K562 (cell line): ENCODE measurements around the gene HAL. TPM values are rescaled to one million over a fixed set of nuclear protein-coding genes. Genes with fewer than 3 reads are reported as not detected.

Source experiments
- CBX5 ChIP-seq: IDR thresholded peaks from 2 replicates; pipeline ENCODE4 v1.6.1; 2014; ENCODE audit warnings: low read depth, borderline replicate concordance
- ESRRA ChIP-seq: fragments of 450-650 bp; IDR thresholded peaks from 2 replicates; pipeline ENCODE4 v1.6.1; 2014; ENCODE audit warnings: low read depth, mild to moderate bottlenecking, moderate library complexity, borderline replicate concordance
- KLF1 ChIP-seq: fragments of 450-650 bp; IDR thresholded peaks from 2 replicates; pipeline ENCODE4 v1.6.1; 2016; ENCODE audit warnings: missing genetic modification characterization, missing compliant biosample characterization
- NCOA4 ChIP-seq: fragments of 450-650 bp; IDR thresholded peaks from 2 replicates; pipeline ENCODE4 v1.6.1; 2018; ENCODE audit warnings: mild to moderate bottlenecking; ENCODE audit not compliant: partially characterized antibody
- PHB2 ChIP-seq: fragments of 450-650 bp; IDR thresholded peaks from 2 replicates; pipeline ENCODE4 v1.6.1; 2017; ENCODE audit warnings: low read depth
- PRMT5 ChIP-seq: sonication (generic); formaldehyde crosslinking; IDR thresholded peaks from 2 replicates; pipeline ENCODE4 v1.5.0; 2020; ENCODE audit warnings: missing genetic modification reagents
- SIRT6 ChIP-seq: IDR thresholded peaks from one replicate; pipeline ENCODE4 v1.6.1; 2012; ENCODE audit warnings: low read depth, mild to moderate bottlenecking, control low read depth, inconsistent platforms, low read length, moderate library complexity
- SPI1 ChIP-seq: IDR thresholded peaks from 2 replicates; pipeline ENCODE4 v1.6.1; 2011; ENCODE audit warnings: low read depth, low read length, control low read depth, borderline replicate concordance
- SRF ChIP-seq, 2 experiments: fragments of 250-450, 450-650 bp in 1 of 2; sonication (Bioruptor Pico) in 1 of 2; sonication (generic) in 1 of 2; formaldehyde crosslinking; IDR thresholded peaks; 2 replicates each; pipeline versions ENCODE4 v1.5.0 to v1.5.1; 2020 to 2022; ENCODE audit warnings: mild to moderate bottlenecking in 1 of 2, missing genetic modification reagents in 1 of 2
- ZNF165 ChIP-seq: fragments of 250-450 bp; sonication (Bioruptor Pico); IDR thresholded peaks from 2 replicates; pipeline ENCODE4 v1.4.0; 2020; ENCODE audit warnings: borderline replicate concordance
- ZNF785 ChIP-seq: fragments of 250-450 bp; sonication (Bioruptor Pico); IDR thresholded peaks from 2 replicates; pipeline ENCODE4 v1.4.0; 2020; ENCODE audit warnings: mild to moderate bottlenecking
- polyA plus RNA-seq, 8 experiments: library from polyadenylated mRNA; depleted of rRNA in 4 of 8; stranded (reverse) in 5 of 8; unstranded in 3 of 8; fragments of >200 nt; fragmentation: Nextera tagmentation in 2 of 8; fragmentation: Illumina TruSeq in 1 of 8; extraction: Ambion mirVana in 2 of 8; extraction: Trizol in 1 of 8; gene quantifications; 2 replicates each; pipeline versions ENCODE4 v1.2.1 to v1.2.3, GENCODE V29; 2011 to 2014; ENCODE audit warnings: inconsistent platforms in 1 of 8, missing spikeins in 1 of 8
- total RNA-seq, 7 experiments: library from RNA; depleted of rRNA in 6 of 7; stranded (reverse); fragments of >200 nt in 6 of 7; fragmentation: Illumina TruSeq in 2 of 7; extraction: Trizol in 2 of 7; gene quantifications; 2 replicates each; pipeline versions ENCODE4 v1.2.1 to v1.2.3, GENCODE V29; 2011 to 2021; ENCODE audit warnings: low replicate concordance in 1 of 7
- TF ChIP-seq, protein P1 (sequence below): fragments of 250-450 bp; sonication (Bioruptor Pico); IDR thresholded peaks from 2 replicates; pipeline ENCODE4 v1.4.0; 2020; ENCODE audit warnings: mild to moderate bottlenecking, moderate library complexity
- TF ChIP-seq, protein P2 (sequence below), 3 experiments: fragments of 200-800 bp in 1 of 3; fragments of 250-450 bp in 1 of 3; fragments of 450-650 bp in 1 of 3; sonication (Bioruptor Pico) in 1 of 3; sonication (Bioruptor generic) in 1 of 3; formaldehyde crosslinking in 1 of 3; IDR thresholded peaks; 2 replicates each; pipeline versions ENCODE4 v1.6.1 to v1.8.0; 2016 to 2022; ENCODE audit warnings: mild to moderate bottlenecking in 2 of 3, missing genetic modification characterization in 2 of 3, missing compliant biosample characterization in 1 of 3, moderate library complexity in 1 of 3

HAL gene
- total and polyA plus RNA-seq, 9 of the 15 experiments (the other 6 are each of a cell fraction or from before 2014, with no cell fraction given): 0.03 to 0.36 (median 0.20) TPM; not detected in 4

DNA sequence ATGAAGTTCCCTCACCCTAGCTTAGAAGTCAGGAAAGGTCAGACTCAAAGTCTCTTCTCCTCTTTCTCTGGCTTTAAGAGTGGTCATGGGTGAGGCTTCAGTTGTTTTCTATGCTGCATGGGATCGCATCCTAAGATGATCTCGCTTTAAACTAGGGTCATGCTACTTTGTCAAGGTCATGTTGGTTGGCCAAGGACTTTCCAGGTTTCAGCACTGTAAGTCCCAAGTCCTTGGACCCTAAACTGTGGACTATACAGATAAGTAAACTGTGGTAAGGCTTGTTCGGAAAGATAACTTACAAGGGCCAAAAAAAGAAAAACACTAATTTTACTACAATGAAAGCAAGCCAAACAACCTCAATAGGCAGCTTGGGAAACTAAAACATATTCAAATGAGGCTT, 17.4 kb downstream of the HAL start (continued):
- TF ChIP-seq KLF1 (no peak), NCOA4 (no peak), ZNF785 (no peak), ZNF165 (CRISPR knock-in tag) (no peak), PRMT5 (CRISPR knock-in tag) (no peak), SIRT6 (no peak), CBX5 (no peak), ESRRA (peak; percentile 75), SPI1 (no peak), PHB2 (no peak), SRF (CRISPR knock-in tag; IDR thresholded peaks at IDR 0.05) (no peak)
- TF ChIP-seq, protein P1, sequence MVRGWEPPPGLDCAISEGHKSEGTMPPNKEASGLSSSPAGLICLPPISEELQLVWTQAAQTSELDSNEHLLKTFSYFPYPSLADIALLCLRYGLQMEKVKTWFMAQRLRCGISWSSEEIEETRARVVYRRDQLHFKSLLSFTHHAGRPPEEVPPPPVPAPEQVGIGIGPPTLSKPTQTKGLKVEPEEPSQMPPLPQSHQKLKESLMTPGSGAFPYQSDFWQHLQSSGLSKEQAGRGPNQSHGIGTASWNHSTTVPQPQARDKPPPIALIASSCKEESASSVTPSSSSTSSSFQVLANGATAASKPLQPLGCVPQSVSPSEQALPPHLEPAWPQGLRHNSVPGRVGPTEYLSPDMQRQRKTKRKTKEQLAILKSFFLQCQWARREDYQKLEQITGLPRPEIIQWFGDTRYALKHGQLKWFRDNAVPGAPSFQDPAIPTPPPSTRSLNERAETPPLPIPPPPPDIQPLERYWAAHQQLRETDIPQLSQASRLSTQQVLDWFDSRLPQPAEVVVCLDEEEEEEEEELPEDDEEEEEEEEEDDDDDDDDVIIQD (CRISPR knock-in tag): no peak
- TF ChIP-seq, protein P2, sequence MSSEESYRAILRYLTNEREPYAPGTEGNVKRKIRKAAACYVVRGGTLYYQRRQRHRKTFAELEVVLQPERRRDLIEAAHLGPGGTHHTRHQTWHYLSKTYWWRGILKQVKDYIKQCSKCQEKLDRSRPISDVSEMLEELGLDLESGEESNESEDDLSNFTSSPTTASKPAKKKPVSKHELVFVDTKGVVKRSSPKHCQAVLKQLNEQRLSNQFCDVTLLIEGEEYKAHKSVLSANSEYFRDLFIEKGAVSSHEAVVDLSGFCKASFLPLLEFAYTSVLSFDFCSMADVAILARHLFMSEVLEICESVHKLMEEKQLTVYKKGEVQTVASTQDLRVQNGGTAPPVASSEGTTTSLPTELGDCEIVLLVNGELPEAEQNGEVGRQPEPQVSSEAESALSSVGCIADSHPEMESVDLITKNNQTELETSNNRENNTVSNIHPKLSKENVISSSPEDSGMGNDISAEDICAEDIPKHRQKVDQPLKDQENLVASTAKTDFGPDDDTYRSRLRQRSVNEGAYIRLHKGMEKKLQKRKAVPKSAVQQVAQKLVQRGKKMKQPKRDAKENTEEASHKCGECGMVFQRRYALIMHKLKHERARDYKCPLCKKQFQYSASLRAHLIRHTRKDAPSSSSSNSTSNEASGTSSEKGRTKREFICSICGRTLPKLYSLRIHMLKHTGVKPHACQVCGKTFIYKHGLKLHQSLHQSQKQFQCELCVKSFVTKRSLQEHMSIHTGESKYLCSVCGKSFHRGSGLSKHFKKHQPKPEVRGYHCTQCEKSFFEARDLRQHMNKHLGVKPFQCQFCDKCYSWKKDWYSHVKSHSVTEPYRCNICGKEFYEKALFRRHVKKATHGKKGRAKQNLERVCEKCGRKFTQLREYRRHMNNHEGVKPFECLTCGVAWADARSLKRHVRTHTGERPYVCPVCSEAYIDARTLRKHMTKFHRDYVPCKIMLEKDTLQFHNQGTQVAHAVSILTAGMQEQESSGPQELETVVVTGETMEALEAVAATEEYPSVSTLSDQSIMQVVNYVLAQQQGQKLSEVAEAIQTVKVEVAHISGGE (CRISPR knock-in tag; IDR thresholded peaks at IDR 0.05): no peak
